Iris pigment epithelial cell (primary cell): Measurements from ENCODE around the gene PLCXD1.
"Not testable (repeated sequence)": the region's sequence is repeated elsewhere in the genome, so short reads cannot be mapped to it uniquely, and the experiment has no call there.

ENCODE experiments used
- DNase-seq: peaks from one replicate; pipeline ENCODE4 v3.0.0-alpha.2; 2011; ENCODE audit warnings: low read depth

Gene PLCXD1

DNA sequence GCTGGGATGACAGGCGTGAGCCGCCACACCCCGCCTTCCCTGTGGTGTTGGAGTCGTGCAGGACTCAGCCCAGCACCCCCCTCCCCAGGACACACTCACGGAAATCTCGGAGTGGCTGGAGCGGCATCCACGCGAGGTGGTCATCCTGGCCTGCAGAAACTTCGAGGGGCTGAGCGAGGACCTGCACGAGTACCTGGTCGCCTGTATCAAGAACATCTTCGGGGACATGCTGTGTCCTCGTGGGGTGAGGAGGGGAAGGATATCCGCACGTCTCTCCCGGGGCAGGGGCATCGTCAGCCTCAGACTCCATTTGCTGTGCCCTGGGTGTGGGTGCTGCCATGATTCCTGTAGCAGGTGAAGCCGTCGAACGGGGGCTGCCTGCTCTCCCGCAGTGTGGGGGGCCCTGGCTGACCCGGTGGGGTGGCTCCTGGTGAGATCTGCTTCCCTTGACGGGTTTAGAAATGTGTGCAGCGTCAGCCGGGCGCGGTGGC is 10.3 kb downstream of the PLCXD1 start:
- DNase-seq = no peak

DNA sequence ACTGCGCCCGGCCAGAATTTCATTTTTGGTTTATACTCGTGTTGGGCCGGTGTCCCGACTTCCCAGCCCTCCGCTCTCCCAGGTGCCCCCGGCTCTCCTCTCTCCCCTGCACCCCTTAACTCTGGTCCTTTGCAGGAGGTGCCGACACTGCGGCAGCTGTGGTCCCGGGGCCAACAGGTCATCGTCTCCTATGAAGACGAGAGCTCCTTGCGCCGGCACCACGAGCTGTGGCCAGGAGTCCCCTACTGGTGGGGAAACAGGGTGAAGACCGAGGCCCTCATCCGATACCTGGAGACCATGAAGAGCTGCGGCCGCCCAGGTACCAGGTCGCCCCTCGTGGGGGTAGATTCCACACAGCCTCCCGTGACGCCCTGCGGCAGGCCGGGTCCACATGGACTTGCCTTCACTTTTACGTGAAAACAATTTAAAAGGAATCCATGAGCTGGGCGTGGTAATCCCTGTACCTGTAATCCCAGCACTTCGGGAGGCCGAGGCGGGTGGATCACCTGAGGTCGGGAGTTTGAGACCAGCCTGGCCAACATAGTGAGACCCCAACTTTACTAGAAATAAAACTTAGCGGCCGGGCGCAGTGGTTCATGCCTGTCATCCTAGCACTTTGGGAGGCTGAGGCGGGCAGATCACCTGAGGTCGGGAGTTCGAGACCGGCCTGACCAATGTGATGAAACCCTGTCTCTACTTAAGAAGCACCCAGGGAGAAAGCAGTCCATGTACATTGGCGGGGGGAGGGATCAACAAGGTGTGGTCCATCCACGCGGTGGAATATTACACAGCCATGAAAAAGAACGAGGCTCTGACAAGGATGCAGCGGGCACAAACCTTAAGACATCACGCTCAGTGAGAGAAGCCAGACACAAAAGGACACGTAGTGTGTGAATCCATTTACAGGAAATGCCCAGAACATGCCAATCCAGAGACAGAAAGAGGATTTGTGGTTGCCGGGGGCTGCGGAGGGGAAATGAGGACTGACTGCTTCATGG is 12.0 kb downstream of the PLCXD1 start:
- DNase-seq = no peak

DNA sequence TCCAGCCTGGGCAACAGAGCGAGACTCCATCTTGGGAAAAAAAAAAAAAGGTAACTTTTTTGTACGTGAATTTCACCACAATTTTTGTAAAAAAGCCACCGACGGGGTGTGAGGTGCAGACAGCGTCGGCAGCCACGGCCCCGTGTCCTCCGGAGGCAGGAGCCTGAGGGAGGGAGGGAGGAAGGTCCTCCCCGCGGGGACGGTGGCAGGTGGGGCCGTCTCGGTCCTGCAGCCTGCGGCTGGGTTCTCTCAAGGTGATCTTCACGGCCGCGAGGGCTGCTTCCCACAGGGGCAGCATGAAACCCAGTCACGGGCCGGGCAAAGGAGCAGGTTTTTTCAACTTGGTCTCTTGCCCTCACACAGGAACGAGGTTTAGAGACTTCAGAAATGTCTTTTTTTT is 14.0 kb downstream of the PLCXD1 start:
- no peak for DNase-seq

DNA sequence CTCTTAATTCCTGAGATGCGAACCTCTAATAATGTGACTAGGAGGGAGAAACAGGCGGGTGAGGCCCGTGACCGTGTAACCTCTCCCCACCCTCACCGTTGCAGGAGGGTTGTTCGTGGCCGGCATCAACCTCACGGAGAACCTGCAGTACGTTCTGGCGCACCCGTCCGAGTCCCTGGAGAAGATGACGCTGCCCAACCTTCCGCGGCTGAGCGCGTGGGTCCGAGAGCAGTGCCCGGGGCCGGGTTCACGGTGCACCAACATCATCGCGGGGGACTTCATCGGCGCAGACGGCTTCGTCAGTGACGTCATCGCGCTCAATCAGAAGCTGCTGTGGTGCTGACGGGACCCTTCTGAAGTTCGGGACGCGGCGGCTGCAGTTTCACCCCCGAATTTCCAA is 17.8 kb downstream of the PLCXD1 start:
- no peak for DNase-seq

DNA sequence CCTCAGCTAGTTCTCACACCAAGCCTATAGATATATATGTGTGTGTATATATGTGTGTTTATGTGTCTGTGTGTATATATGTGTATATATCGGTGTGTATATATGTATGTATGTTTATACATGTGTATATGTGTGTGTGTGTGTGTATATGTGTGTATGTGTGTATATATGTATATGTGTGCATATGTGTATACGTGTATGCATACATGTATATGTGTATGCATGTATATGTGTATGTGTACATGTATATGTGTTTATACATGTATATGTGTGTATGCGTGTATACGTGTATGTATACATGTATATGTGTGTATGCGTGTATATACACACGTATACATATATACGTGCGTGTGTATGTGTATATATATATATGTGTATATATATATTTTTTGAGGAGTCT is 19.2 kb downstream of the PLCXD1 start:
- no peak for DNase-seq

DNA sequence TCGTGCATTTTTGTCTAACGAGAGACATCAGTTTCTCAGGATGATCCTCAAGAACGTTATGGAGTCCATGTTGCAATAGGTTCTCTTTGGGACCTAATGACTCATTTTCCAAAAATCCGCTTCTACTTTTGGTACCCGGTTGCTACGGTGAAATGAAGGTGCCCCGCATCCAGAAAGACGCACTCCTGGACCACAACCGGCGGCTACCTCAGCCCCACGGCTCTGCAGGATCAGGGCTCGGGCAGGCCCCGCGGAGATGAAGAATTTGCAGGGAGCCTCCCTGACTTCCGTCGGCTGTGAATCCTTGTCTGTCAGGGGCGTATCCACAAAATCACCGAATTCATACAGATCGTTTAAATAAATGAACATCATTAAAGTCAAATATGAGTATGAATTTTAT is 21.8 kb downstream of the PLCXD1 start:
- no peak for DNase-seq

GRCh38 chrX:305781-306613 is 24.8 kb downstream of the PLCXD1 start:
- not testable (repeated sequence) for DNase-seq

DNA sequence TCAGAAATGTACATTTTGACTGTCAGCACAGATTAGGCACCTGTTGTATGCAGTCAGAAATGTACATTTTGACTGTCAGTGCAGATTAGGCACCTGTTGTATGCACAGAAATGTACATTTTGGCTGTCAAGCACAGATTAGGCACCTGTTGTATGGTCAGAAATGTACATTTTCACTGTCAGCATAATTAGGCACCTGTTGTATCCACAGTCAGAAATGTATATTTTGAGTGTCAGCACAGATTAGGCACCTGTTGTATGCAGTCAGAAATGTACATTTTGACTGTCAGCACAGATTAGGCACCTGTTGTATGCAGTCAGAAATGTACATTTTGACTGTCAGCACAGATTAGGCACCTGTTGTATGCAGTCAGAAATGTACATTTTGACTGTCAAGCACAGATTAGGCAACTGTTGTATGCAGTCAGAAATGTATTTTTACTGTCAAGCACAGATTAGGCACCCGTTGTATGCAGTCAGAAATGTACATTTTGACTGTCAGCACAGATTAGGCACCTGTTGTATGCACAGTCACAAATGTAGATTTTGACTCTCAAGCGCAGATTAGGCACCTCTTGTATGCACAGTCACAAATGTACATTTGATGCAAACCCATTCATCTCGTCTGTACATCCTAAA is 25.6 kb downstream of the PLCXD1 start:
- not testable (repeated sequence) for DNase-seq

DNA sequence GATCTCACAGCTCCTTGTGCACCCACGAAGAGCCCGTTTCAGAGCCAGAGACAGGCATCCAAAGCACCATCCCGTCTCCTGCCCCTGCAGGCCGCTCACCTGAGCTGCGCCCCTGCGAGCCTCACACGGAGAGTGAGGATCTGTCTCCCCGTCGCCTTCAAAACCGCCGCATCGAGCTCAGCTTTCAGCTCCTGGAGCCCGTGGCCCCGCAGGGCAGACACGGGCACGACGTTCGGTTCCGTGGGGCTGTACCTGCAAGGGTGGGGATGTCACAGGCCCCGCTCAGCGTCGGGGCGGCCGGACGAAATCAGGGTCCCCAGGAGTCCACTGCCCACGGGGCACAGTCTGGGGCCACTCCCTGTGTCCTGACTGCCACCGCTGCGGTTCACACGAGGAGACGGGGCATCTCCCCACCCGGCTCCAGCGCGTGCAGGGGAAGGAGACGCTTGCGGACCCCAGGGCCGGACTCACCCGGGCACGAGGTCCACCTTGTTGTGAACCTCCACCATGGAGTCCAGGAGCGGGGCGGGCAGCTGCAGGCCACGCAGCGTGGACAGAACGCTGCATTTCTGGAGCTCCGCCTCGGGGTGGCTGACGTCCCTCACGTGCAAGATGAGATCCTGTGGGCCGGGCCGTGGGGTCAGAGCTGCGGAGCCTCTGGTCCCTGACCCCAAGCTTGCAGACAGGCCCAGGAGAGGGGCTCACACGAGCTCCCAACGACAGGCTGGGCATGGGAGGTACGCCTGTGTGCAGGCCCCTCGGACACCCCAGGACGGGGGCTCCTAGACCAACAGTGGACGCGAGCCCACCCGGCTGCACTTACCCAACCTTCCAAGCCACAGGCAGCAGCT is 26.3 kb downstream of the PLCXD1 start:
- DNase-seq = no peak

GRCh38 chrX:308821-309520 is 27.8 kb downstream of the PLCXD1 start:
- DNase-seq = no peak

GRCh38 chrX:310621-311155 is 29.5 kb downstream of the PLCXD1 start:
- DNase-seq = no peak

DNA sequence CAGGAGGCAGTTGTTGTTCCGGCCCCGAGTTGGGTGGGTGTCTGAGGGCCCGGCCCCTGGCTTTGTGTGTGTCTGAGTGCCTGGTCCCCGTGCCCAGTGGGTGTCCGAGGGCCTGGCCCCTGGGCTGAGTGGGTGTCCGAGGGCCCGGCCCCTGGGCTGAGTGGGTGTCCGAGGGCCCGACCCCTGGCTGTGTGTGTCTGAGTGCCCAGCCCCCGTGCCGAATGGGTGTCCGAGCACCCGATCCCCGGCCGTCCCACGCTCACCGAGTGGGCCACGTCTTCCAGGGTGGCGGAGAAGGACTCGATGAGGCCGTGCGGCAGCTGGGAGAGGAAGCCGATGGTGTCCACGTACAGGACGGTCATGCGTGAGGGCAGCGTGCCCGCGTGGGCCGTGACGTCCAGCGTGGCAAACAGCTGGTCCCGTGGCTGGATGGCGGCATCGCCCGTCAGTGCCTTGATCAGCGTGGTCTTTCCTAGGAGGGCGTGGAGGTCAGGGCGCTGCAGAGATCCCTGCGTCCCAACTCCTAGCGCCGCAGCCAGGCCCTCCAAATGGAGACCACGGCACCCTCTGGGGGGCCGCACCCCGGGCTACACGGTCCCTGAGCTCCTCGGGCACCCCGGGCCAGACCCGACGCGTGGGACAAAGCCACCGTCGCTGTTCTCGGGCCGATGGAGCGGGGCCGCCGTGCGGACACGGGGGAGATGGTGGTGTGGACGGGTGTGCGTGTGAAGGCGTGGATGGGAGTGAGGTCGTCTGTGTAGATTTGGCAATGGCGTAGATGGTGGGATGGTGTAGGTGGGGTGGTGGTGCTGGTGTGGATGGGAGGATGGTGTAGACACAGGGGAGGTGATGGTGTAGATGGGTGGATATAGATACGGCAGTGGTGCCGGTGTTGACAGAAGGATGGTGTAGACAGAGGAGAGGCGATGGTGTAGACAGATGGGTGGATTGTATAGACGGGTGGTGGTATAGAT is 30.3 kb downstream of the PLCXD1 start:
- DNase-seq = no peak

GRCh38 chrX:312621-313331 is 31.6 kb downstream of the PLCXD1 start:
- DNase-seq = no peak

- DNase-seq = no peak
These were observed 32.4 kb downstream of the PLCXD1 start for GRCh38 chrX:313546-313945.

GRCh38 chrX:314049-314448 is 32.9 kb downstream of the PLCXD1 start:
- DNase-seq = no peak

DNA sequence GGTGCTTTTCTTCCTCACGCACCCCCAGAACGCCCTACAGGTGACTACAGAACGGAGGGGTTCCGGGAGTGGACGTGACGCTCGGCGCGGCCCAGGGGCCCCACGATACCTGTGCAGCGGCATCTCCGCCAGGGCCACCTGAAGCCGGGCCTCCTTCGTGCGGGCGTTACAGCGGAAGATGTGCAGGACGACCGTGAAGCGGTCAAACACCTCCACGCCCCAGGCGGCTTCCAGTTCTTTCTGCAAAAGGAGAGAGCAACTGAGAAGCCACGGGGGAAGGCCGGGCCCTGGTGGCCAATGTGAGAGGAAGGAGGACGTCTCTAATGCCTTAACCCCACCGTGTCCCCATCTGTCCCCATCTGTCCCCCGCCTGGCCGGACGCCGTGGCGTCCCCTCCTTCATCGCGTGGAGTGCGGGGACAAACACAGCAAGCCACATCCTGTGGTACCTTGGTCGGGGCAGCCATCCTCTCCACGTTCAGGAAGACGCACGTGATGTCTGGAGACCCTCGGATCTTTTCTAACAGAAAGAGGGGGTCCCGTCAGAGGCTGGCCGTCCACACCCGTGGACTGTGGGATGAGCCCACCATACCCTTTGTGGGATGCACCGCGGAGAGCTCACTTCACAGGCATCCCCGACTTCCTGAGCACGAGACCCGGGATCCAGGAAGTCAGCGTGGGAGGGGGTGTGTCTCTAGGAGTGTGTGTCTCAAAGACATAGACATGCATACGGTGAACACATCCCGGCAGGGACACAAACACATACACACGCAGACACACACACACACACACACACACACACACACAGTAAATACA is 33.8 kb downstream of the PLCXD1 start:
- no peak for DNase-seq
